Activated CD4-positive, alpha-beta T cell treated with anti-CD3 and anti-CD28 coated beads, Interleukin-2, amount 50 U/mL, for 4 hours (primary cell): Measurements from ENCODE around the gene TOMM70.

Source experiments
- DNase-seq, 2 experiments: peaks; one replicate each; pipeline ENCODE4 v3.0.0-alpha.2; 2020

TOMM70 gene

DNA sequence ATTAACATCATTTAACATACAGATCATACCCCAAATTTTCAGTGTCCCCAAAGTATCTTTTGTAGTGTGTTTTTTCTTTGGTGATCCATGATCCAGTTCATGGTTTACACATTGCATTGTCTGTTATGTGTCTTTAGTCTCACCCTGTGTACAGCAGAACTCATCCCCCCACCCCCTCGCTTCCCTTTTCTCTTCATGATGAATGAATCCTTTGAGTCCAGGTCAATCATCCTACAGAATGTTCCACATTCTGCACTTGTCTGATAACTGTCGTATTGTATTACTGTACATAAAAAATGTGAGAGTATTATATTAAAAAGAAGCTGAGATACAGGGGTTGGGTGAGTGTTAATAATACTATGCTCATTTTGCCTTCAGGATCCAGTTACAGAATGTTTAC, 80.9 kb downstream of the TOMM70 start:
- no peak for DNase-seq

- DNase-seq: no peak
Observed at GRCh38 chr3:100317912-100318311, 83.0 kb downstream of the TOMM70 start.

DNA sequence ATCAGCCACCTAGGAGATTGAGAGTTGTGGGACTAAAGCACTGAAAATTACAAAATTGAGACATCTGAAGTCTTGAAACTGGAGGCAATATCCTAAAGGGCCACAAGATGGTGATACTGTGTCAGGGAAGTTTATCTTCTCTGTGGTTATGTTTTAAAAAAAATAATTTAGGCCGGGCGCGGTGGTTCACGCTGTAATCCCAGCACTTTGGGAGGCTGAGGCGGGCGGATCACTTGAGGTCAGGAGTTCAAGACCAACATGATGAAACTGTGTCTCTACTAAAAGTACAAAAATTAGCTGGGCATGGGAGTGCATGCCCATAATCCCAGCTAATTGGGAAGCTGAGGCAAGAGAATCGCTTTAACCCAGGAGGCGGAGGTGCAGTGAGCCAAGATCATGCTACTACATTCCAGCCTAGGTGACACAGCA, 84.2 kb downstream of the TOMM70 start:
- DNase-seq: peak in 1 of 2 experiments; percentile 5
